Central memory CD8-positive, alpha-beta T cell (primary cell): ENCODE results near the gene ACVRL1.

Source experiments
- ATAC-seq: fragments of 150-1000 bp; cut with Tn5 transposase; replicated peaks from 2 replicates; pipeline ENCODE4 v1.10.0; 2022; ENCODE audit warnings: mild to moderate bottlenecking, moderate FRiP score, moderate number of reproducible peaks; ENCODE audit not compliant: poor library complexity, severe bottlenecking; ENCODE audit errors: extremely low read depth
- DNase-seq, 2 donors: peaks; one replicate each; pipeline ENCODE4 v3.0.0; 2021; ENCODE audit warnings: low spot score in 2 of 2
- H3K27ac Mint-ChIP-seq: one replicate; pipeline ENCODE4 v1.8.0; 2022; ENCODE audit warnings: low read depth, mild to moderate bottlenecking, moderate library complexity, mixed read lengths
- H3K27me3 Mint-ChIP-seq: one replicate; pipeline ENCODE4 v1.8.0; 2022; ENCODE audit warnings: mixed read lengths
- H3K36me3 Mint-ChIP-seq: one replicate; pipeline ENCODE4 v1.8.0; 2022; ENCODE audit warnings: mild to moderate bottlenecking, moderate library complexity, mixed read lengths; ENCODE audit not compliant: insufficient read depth
- H3K4me1 Mint-ChIP-seq: one replicate; pipeline ENCODE4 v1.8.0; 2022; ENCODE audit warnings: mixed read lengths
- H3K4me3 Mint-ChIP-seq: one replicate; pipeline ENCODE4 v1.8.0; 2022; ENCODE audit warnings: mild to moderate bottlenecking, moderate library complexity, mixed read lengths
- H3K9me3 Mint-ChIP-seq: one replicate; pipeline ENCODE4 v1.8.0; 2022; ENCODE audit warnings: mixed read lengths

Gene ACVRL1

GRCh38 chr12:51917746-51918453 lies 10.6 kb downstream of the ACVRL1 start:
- H3K27me3 Mint-ChIP-seq = peaks cover 18% of the 10 kb centered on the region
- ATAC-seq (no peak), DNase-seq (no peak)
- H3K4me1 Mint-ChIP-seq = no peaks in the 10 kb centered on the region
- peaks cover 1% of the 10 kb centered on the region for H3K36me3 Mint-ChIP-seq
- no peak overlapping the region for H3K4me3 Mint-ChIP-seq
- no peak overlapping the region for H3K27ac Mint-ChIP-seq
- H3K9me3 Mint-ChIP-seq = no peaks in the 10 kb centered on the region

- Mint-ChIP-seq H3K36me3 (peaks cover 1% of the 10 kb centered on the region), H3K4me3 (no peak overlapping the region), H3K27me3 (peaks cover 5% of the 10 kb centered on the region), H3K4me1 (peaks cover 7% of the 10 kb centered on the region), H3K27ac (no peak overlapping the region), H3K9me3 (no peaks in the 10 kb centered on the region)
- ATAC-seq = no peak
- no peak for DNase-seq
Observed at GRCh38 chr12:51920046-51920445, 12.7 kb downstream of the ACVRL1 start.

- no peak overlapping the region for H3K4me3 Mint-ChIP-seq
- H3K4me1 Mint-ChIP-seq = peaks cover 7% of the 10 kb centered on the region
- no peak overlapping the region for H3K27ac Mint-ChIP-seq
- no peak for DNase-seq
- H3K36me3 Mint-ChIP-seq = peaks cover 1% of the 10 kb centered on the region
- H3K27me3 Mint-ChIP-seq = no peaks in the 10 kb centered on the region
- no peak for ATAC-seq
- H3K9me3 Mint-ChIP-seq = no peaks in the 10 kb centered on the region
Observed at GRCh38 chr12:51921017-51921725, 13.9 kb downstream of the ACVRL1 start.

- Mint-ChIP-seq H3K27me3 (no peaks in the 10 kb centered on the region), H3K4me3 (no peak overlapping the region), H3K27ac (no peak overlapping the region), H3K4me1 (peaks cover 7% of the 10 kb centered on the region), H3K36me3 (peaks cover 1% of the 10 kb centered on the region), H3K9me3 (no peaks in the 10 kb centered on the region)
- ATAC-seq (no peak), DNase-seq (no peak)
Observed at GRCh38 chr12:51922146-51922545, 14.8 kb downstream of the ACVRL1 start.

GRCh38 chr12:51922762-51923505 lies 15.6 kb downstream of the ACVRL1 start:
- Mint-ChIP-seq H3K27ac (no peak overlapping the region), H3K4me3 (no peak overlapping the region), H3K4me1 (peaks cover 7% of the 10 kb centered on the region), H3K9me3 (no peaks in the 10 kb centered on the region), H3K36me3 (peaks cover 1% of the 10 kb centered on the region), H3K27me3 (no peaks in the 10 kb centered on the region)
- no peak for ATAC-seq
- DNase-seq = no peak

GRCh38 chr12:51923506-51924365 lies 16.4 kb downstream of the ACVRL1 start:
- DNase-seq (peak in 1 of 2 donors; percentile 32), ATAC-seq (no peak)
- Mint-ChIP-seq H3K4me3 (no peak overlapping the region), H3K36me3 (peaks cover 1% of the 10 kb centered on the region), H3K9me3 (no peaks in the 10 kb centered on the region), H3K27me3 (no peaks in the 10 kb centered on the region), H3K4me1 (peaks cover 7% of the 10 kb centered on the region), H3K27ac (no peak overlapping the region)

- no peaks in the 10 kb centered on the region for H3K27me3 Mint-ChIP-seq
- no peak for DNase-seq
- no peaks in the 10 kb centered on the region for H3K36me3 Mint-ChIP-seq
- peaks cover 7% of the 10 kb centered on the region for H3K4me1 Mint-ChIP-seq
- ATAC-seq = no peak
- H3K27ac Mint-ChIP-seq = no peak overlapping the region
- no peak overlapping the region for H3K4me3 Mint-ChIP-seq
- no peaks in the 10 kb centered on the region for H3K9me3 Mint-ChIP-seq
Observed at GRCh38 chr12:51924551-51925319, 17.4 kb downstream of the ACVRL1 start.

- no peak for ATAC-seq
- no peak overlapping the region for H3K27ac Mint-ChIP-seq
- H3K36me3 Mint-ChIP-seq = no peaks in the 10 kb centered on the region
- H3K4me3 Mint-ChIP-seq = no peak overlapping the region
- no peak for DNase-seq
- peaks cover 7% of the 10 kb centered on the region for H3K4me1 Mint-ChIP-seq
- H3K27me3 Mint-ChIP-seq = no peaks in the 10 kb centered on the region
- H3K9me3 Mint-ChIP-seq = no peaks in the 10 kb centered on the region
Observed at GRCh38 chr12:51925346-51926063, 18.2 kb downstream of the ACVRL1 start.

GRCh38 chr12:51926064-51926632 lies 18.8 kb downstream of the ACVRL1 start:
- Mint-ChIP-seq H3K27me3 (no peaks in the 10 kb centered on the region), H3K36me3 (no peaks in the 10 kb centered on the region), H3K4me1 (peaks cover 7% of the 10 kb centered on the region), H3K9me3 (no peaks in the 10 kb centered on the region), H3K4me3 (no peak overlapping the region), H3K27ac (no peak overlapping the region)
- DNase-seq (no peak), ATAC-seq (no peak)

- H3K4me1 Mint-ChIP-seq = peaks cover 7% of the 10 kb centered on the region
Observed at GRCh38 chr12:51926718-51927117, 19.4 kb downstream of the ACVRL1 start.

More at GRCh38 chr12:51926718-51927117, 19.4 kb downstream of the ACVRL1 start:
- Mint-ChIP-seq H3K27me3 (no peaks in the 10 kb centered on the region), H3K4me3 (no peak overlapping the region), H3K9me3 (no peaks in the 10 kb centered on the region), H3K36me3 (no peaks in the 10 kb centered on the region), H3K27ac (no peak overlapping the region)
- ATAC-seq = peak; percentile 43
- no peak for DNase-seq
